Neural progenitor cell (in vitro differentiated cells): Measurements from ENCODE around the gene EPHA5.

Experiments used
- EZH2 ChIP-seq: fragments of 200-600 bp; sonication (generic); IDR thresholded peaks from 2 replicates; pipeline ENCODE4 v1.6.1; 2017; ENCODE audit warnings: antibody characterized with exemption, mild to moderate bottlenecking, moderate library complexity
- TF ChIP-seq, protein P1 (sequence below): fragments of 200-600 bp; sonication (generic); IDR thresholded peaks from 2 replicates; pipeline ENCODE4 v1.5.1; 2017; ENCODE audit warnings: antibody characterized with exemption, mild to moderate bottlenecking

DNA sequence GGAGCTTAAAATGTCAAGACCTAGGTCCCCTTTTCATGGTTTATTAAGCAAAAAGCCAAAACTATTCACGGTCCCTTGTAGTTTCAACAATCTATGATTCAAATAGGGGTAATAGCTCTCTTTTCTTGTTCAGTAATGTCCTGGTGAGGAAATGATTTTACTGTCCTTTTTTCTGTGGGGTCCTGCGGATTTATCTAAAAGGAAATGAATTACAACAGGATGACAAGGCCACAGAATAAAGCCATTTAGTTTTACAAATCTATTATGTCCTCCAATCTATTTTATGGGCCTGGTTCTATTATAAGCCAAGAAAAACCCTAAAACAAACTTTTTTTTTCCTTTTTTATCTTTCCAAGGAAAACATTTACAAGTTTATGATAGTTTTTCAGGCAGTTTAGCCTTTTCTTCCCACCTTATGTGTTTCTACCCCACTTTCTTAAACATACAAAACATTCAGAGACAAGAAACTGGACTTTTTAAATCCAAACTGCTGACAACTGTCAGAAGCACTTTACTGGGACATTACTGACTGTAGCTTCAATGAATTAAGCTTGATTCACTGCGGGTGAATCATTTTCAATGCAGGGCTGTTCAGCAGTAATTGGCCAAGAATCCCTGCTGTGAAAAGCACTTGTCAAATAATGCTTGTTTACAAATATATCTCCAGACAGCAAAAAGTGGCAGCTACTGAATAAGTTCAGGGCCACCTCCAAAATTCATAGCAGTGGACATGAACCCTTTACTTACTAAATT is 4.3 kb downstream of the EPHA5 start:
- TF ChIP-seq, protein P1, sequence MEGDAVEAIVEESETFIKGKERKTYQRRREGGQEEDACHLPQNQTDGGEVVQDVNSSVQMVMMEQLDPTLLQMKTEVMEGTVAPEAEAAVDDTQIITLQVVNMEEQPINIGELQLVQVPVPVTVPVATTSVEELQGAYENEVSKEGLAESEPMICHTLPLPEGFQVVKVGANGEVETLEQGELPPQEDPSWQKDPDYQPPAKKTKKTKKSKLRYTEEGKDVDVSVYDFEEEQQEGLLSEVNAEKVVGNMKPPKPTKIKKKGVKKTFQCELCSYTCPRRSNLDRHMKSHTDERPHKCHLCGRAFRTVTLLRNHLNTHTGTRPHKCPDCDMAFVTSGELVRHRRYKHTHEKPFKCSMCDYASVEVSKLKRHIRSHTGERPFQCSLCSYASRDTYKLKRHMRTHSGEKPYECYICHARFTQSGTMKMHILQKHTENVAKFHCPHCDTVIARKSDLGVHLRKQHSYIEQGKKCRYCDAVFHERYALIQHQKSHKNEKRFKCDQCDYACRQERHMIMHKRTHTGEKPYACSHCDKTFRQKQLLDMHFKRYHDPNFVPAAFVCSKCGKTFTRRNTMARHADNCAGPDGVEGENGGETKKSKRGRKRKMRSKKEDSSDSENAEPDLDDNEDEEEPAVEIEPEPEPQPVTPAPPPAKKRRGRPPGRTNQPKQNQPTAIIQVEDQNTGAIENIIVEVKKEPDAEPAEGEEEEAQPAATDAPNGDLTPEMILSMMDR, result no peak
- TF ChIP-seq EZH2, result peak; percentile 18
